HG02571 (cell line): ENCODE measurements around the gene CD7.

ENCODE experiments used
- ATAC-seq: cut with Tn5 transposase; IDR thresholded peaks from one replicate; pipeline ENCODE4 v1.9.1; 2021; ENCODE audit warnings: mild to moderate bottlenecking, moderate library complexity; ENCODE audit not compliant: unreplicated experiment

CD7 gene

DNA sequence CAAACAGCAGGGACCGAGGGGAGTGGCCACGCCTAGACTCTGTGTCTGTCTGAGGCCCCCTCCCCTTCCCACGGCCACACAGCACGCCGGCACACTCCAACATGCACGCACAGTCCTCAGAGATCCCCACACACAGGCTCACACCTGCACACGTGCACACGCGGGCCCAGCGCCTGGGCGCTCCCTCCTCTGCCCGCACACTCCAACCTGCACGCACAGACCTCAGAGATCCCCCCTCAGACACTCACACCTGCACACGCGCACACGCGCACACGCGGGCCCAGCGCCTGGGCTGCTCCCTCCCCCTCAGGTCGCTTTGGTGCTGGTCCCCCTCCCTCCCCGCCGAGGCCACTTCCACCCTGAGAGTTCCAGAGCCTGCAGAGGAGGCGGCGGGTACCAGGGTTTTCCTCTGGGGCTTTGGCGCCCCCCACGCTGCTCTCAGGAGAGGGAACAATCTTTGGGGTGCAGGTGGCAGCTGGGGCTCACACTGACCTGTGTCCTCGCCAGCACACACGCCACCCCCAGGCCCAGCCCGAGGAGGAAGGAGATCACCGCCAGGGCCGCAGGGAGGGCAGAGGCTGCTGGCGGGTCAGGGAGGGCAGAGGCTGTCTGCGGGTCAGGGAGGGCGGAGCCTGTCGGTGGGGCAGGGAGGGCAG, 1.6 kb downstream of the CD7 start:
- no peak for ATAC-seq

- no peak for ATAC-seq
Observed at GRCh38 chr17:82314727-82315605, 2.4 kb downstream of the CD7 start.

GRCh38 chr17:82314012-82314726, 3.2 kb downstream of the CD7 start:
- ATAC-seq, result no peak

DNA sequence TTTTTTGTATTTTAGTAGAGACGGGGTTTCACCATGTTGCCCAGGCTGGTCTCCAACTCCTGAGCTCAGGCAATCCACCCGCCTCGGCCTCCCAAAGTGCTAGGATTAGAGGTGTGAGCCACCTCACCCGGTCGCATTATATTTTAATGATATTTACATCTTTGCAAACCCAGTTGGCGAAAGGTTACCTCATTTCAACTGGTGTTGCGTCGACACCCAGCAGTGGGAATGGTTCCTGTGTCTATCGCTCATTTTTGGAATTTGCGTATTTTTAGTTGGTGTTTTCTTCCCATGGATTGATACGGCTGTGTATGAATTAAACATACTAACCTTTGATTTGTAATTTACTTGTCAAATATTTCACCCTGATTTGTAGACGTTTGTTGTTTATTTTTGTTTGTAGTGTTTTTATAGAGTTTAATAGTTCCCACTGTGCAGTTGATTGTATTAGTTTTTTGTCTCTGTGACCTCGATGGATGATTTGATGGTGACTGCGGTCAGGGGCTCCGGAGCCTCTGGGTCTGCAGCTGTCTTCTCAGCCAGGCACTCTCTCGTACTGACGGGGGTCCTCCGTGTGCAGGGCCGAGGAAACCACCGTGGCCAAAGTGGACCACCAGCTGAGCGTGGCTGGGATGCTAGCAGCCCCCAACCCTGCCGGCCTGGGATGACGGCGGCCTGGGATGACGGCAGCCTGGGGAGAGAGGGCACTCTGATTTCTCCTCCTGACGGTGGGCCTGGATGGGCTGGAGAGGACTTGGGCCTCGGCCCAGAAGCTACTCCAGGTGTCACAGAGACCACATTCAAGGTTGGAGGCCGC, 4.0 kb downstream of the CD7 start:
- ATAC-seq, result no peak

DNA sequence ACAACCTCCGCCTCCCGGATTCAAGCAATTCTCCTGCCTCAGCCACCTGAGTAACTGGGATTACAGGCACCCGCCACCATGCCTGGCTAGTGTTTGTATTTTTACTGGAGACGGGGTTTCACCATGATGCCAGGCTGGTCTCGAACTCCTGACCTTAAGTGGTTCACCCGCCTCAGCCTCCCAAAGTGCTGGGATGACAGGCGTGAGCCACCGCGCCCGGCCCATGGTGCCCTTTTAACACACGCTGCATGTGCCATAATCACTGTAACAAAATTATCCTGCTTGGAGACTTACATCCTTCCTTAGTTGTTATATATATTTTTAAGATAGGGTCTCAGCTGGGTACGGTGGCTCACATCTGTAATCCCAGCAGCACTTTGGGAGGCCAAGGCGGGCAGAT, 5.4 kb downstream of the CD7 start:
- ATAC-seq, result no peak

- ATAC-seq, result no peak
Observed at GRCh38 chr17:82310877-82311276, 6.5 kb downstream of the CD7 start.

GRCh38 chr17:82309656-82310570, 7.5 kb downstream of the CD7 start:
- ATAC-seq, result no peak

DNA sequence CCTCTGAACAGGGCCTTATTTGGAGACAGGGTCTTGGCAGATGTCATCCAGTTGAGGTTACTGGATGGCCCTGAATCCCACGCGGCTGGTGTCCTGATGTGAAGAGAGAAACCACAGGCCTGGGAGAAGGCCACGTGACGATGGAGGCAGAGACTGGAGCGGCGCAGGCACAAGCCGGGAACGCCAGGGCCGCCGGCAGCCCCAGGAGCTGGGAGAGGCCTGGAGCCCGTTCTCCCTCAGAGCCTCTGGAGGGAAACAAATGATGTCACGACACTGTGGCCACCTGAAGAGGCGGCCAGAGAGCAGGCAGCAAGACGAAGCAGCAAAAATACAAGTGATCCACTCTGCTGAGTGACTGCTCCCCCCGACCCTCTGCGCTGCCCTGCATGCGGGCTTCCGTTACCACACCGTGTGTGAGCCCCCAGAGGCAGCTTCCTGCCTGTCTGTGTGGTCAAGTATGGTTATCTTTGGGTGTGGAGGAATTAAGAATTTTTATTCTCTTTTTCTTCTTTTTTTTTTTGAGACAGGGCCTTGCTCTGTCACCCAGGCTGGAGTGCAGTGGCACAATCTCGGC, 11.6 kb downstream of the CD7 start:
- no peak for ATAC-seq

DNA sequence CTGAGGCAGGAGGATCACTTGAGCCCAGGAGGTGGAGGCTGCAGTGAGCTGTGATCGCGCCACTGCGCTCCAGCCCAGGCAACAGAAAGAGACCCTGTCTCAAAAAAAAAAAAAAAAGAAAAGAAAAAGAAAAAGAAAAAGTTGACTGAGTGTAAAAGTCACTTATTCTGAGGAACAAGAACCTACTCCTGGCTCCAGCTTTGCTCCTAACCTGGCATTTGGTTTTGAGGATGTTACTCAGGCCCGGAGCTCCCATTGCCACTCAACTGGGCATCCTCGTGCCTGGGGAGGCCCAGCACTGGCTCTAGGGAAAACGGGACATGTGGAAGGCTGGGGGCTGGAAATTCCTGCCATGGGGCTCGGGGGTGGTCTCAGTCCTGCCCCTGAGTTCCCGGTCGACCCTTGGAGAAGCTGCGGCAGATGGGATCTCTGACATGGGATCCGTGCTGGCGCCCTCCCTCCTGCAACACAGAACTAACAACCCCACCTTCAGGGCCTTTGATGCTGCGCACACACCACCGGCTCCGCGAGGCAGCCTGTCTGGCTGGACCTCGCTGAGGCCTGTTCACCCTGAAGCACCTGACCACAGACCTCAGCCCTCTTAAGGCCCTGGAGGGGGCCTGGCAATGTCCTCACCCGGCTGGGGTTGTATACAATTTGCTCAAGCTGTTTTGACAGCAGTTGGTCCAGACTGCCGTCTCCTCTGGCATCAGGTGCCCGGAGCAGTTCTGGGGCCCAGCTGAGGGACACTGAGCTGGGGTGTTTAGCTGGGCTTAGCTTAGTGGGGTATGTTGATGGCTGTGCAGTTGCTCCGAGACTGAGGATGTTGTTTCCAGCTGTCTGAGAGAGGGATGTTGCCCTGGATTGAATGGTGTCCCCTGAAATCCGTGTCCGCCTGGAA, 12.3 kb downstream of the CD7 start:
- no peak for ATAC-seq

DNA sequence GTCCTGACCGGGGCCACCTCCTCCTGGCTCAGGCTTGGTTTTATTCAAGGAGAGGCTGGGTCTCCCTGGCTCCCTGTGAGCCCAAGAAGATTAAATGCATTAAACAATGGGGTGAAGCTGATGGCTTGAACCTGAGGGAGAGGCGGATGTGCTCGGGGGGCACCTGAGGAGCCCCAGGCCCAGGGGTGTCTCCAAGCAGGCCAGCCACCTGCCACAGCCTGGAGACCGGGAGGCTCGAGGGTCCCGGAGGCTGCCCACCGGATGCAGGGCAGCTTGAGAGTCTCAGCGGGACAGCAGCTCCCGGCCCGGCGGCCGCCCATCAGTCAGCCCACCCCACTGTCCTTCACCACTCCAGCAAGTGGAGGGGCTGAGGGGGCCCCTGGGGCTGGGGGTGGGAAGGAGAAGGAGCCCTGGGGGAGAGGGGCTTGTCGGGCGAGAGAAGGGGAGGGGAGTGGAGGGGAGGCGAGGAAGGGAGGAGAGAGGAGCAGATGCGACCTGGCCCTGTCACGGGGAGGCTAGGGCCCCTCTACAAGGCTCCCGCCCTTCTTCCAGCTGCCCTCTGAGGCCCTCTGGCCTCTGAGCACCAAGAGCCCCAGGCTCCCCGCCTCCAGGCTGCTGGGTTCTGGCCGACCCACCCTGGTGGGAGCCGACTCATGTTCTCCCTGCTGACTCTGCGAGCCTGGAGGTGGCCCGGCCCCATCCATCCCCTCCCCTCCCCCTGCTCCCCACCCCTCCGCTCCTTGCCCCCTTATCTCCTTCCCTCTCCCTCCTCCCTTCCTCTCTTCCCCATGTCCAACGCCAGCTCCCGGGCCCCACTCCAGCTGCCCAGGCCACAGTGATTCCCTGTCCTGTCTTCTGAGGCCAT, 13.2 kb downstream of the CD7 start:
- ATAC-seq, result no peak

- no peak for ATAC-seq
Observed at GRCh38 chr17:82302991-82303943, 14.1 kb downstream of the CD7 start.

GRCh38 chr17:82302568-82302963, 14.8 kb downstream of the CD7 start:
- no peak for ATAC-seq

GRCh38 chr17:82301916-82302567, 15.4 kb downstream of the CD7 start:
- no peak for ATAC-seq

GRCh38 chr17:82301300-82301915, 16.0 kb downstream of the CD7 start:
- ATAC-seq, result no peak

- ATAC-seq, result no peak
Observed at GRCh38 chr17:82300707-82301270, 16.6 kb downstream of the CD7 start.
